H1 (cell line): ENCODE measurements around the gene TTC8. TPM values are rescaled to one million over a fixed set of nuclear protein-coding genes. Genes with fewer than 3 reads are reported as not detected.

ENCODE experiments used
- CTCF ChIA-PET: fragments of 300-600 bp; sonication (Branson Sonifier 250); formaldehyde crosslinking; loops from one replicate; lab custom pipeline; 2021; ENCODE audit not compliant: partially characterized antibody; lab: Charles Lee
- POLR2A ChIA-PET: fragments of 300-600 bp; sonication (Branson Sonifier 250); formaldehyde crosslinking; loops from one replicate; lab custom pipeline; 2021; ENCODE audit warnings: inconsistent platforms; ENCODE audit not compliant: partially characterized antibody; lab: Charles Lee
- DNase-seq, 2 experiments: peaks; one replicate each; pipeline versions ENCODE4 v3.0.0 to v3.0.0-alpha.2; 2010 to 2022; ENCODE audit warnings: low spot score in 2 of 2, low read depth in 1 of 2, mixed read lengths in 1 of 2
- FAIRE-seq: peaks from 2 replicates; lab custom pipeline; 2011; peaks lifted over from hg19 to GRCh38; lab: Jason Lieb, UNC
- H2AFZ ChIP-seq: 2 replicates; pipeline ENCODE4 v1.8.1; 2012; ENCODE audit warnings: low read length, inconsistent platforms
- H2AK5ac ChIP-seq: 2 replicates; pipeline ENCODE4 v1.6.1; 2013; ENCODE audit warnings: low read depth, low read length
- H2BK120ac ChIP-seq: replicated peaks from 2 replicates; pipeline ENCODE3; 2013; ENCODE audit warnings: low read depth, low read length, inconsistent platforms
- H2BK12ac ChIP-seq: 2 replicates; pipeline ENCODE4 v1.6.1; 2013; ENCODE audit warnings: low read depth, low read length
- H2BK15ac ChIP-seq: 2 replicates; pipeline ENCODE4 v1.6.1; 2013; ENCODE audit warnings: low read length
- H2BK20ac ChIP-seq: 2 replicates; pipeline ENCODE4 v1.6.1; 2013; ENCODE audit warnings: low read length
- H2BK5ac ChIP-seq: 2 replicates; pipeline ENCODE4 v1.6.1; 2013; ENCODE audit warnings: low read depth, low read length
- H3K14ac ChIP-seq: 2 replicates; pipeline ENCODE4 v1.6.1; 2013; ENCODE audit warnings: inconsistent platforms; ENCODE audit not compliant: insufficient read length
- H3K18ac ChIP-seq: 2 replicates; pipeline ENCODE4 v1.6.1; 2013; ENCODE audit warnings: low read length; ENCODE audit errors: extremely low read depth
- H3K23ac ChIP-seq: 2 replicates; pipeline ENCODE4 v1.6.1; 2013; ENCODE audit warnings: inconsistent platforms; ENCODE audit not compliant: insufficient read length
- H3K23me2 ChIP-seq: 2 replicates; pipeline ENCODE4 v1.6.1; 2013; ENCODE audit warnings: low read depth, low read length
- H3K27ac ChIP-seq: 2 replicates; pipeline ENCODE4 v1.6.1; 2011; ENCODE audit warnings: low read depth, low read length, inconsistent platforms
- H3K27me3 ChIP-seq, 4 experiments: replicated peaks in 1 of 4; 1 replicate in 1 of 4; 2 replicates in 3 of 4; pipeline versions ENCODE4 v1.6.1 to v1.8.1; 2011 to 2013; ENCODE audit warnings: low read length in 3 of 4, mild to moderate bottlenecking in 3 of 4, inconsistent platforms in 2 of 4, mixed read lengths in 2 of 4, moderate library complexity in 1 of 4; ENCODE audit not compliant: control insufficient read depth in 3 of 4, insufficient read depth in 3 of 4; ENCODE audit errors: extremely low read depth in 1 of 4
- H3K36me3 ChIP-seq, 4 experiments: 2 replicates each; pipeline versions ENCODE4 v1.6.1 to v1.8.1; 2011 to 2013; ENCODE audit warnings: mild to moderate bottlenecking in 4 of 4, low read length in 3 of 4, moderate library complexity in 2 of 4, control low read depth in 1 of 4, inconsistent platforms in 1 of 4; ENCODE audit not compliant: insufficient read depth in 4 of 4, control insufficient read depth in 2 of 4
- H3K4ac ChIP-seq: replicated peaks from 2 replicates; pipeline ENCODE3; 2013; ENCODE audit warnings: low read length, low read depth, mixed read lengths, inconsistent platforms; ENCODE audit not compliant: insufficient read length
- H3K4me1 ChIP-seq, 4 experiments: replicated peaks in 1 of 4; 1 replicate in 1 of 4; 2 replicates in 3 of 4; pipeline versions ENCODE4 v1.6.1 to v1.8.1; 2011 to 2013; ENCODE audit warnings: low read length in 3 of 4, inconsistent platforms in 2 of 4, mixed read lengths in 1 of 4; ENCODE audit not compliant: insufficient read depth in 4 of 4, control insufficient read depth in 3 of 4
- H3K4me2 ChIP-seq, 2 experiments: 2 replicates each; pipeline versions ENCODE4 v1.6.1 to v1.8.1; 2011 to 2013; ENCODE audit warnings: low read depth in 2 of 2, low read length in 2 of 2, control low read depth in 1 of 2, inconsistent platforms in 1 of 2, mild to moderate bottlenecking in 1 of 2; ENCODE audit not compliant: insufficient read depth in 1 of 2
- H3K4me3 ChIP-seq, 4 experiments: fragments of 200-600, 300-600 bp in 1 of 4; sonication (generic), shearing (Covaris generic), sonication (Bioruptor Twin) in 1 of 4; 2 replicates each; pipeline versions ENCODE4 v1.5.1 to v1.8.1; 2011 to 2016; ENCODE audit warnings: low read length in 4 of 4, low read depth in 3 of 4, control low read depth in 2 of 4, inconsistent platforms in 2 of 4, mild to moderate bottlenecking in 2 of 4, mixed read lengths in 1 of 4, moderate library complexity in 1 of 4; ENCODE audit not compliant: insufficient read depth in 2 of 4; ENCODE audit errors: extremely low read depth in 1 of 4
- H3K56ac ChIP-seq: replicated peaks from 2 replicates; pipeline ENCODE3; 2013; ENCODE audit warnings: low read depth, mild to moderate bottlenecking, mixed read lengths, low read length, inconsistent platforms; ENCODE audit not compliant: insufficient read length
- H3K79me1 ChIP-seq: 2 replicates; pipeline ENCODE4 v1.6.1; 2013; ENCODE audit warnings: low read depth, low read length, control low read depth
- H3K79me2 ChIP-seq, 2 experiments: 2 replicates each; pipeline versions ENCODE4 v1.6.1 to v1.8.1; 2012 to 2013; ENCODE audit warnings: low read length in 2 of 2, mild to moderate bottlenecking in 2 of 2, inconsistent platforms in 1 of 2; ENCODE audit not compliant: insufficient read depth in 2 of 2, control insufficient read depth in 1 of 2
- H3K9ac ChIP-seq, 4 experiments: replicated peaks in 1 of 4; 1 replicate in 1 of 4; 2 replicates in 3 of 4; pipeline versions ENCODE4 v1.6.1 to v1.8.1; 2011 to 2013; ENCODE audit warnings: low read depth in 3 of 4, low read length in 3 of 4, control low read depth in 2 of 4, mild to moderate bottlenecking in 2 of 4, moderate library complexity in 2 of 4, inconsistent platforms in 1 of 4; ENCODE audit errors: extremely low read depth in 1 of 4
- H3K9me3 ChIP-seq, 2 experiments: 2 replicates each; pipeline versions ENCODE4 v1.6.1 to v1.8.1; 2012 to 2013; ENCODE audit warnings: mild to moderate bottlenecking in 2 of 2, moderate library complexity in 2 of 2, control low read depth in 1 of 2, inconsistent platforms in 1 of 2, low read depth in 1 of 2, low read length in 1 of 2, mixed read lengths in 1 of 2; ENCODE audit not compliant: insufficient read depth in 2 of 2
- H4K20me1 ChIP-seq, 2 experiments: replicated peaks in 1 of 2; 2 replicates each; pipeline versions ENCODE3 to v1.8.1; 2011 to 2013; ENCODE audit warnings: inconsistent platforms in 2 of 2, low read length in 2 of 2, mild to moderate bottlenecking in 1 of 2; ENCODE audit not compliant: insufficient read depth in 2 of 2, control insufficient read depth in 1 of 2
- H4K5ac ChIP-seq: 2 replicates; pipeline ENCODE4 v1.6.1; 2013; ENCODE audit warnings: low read length, low read depth, mixed read lengths, inconsistent platforms; ENCODE audit not compliant: insufficient read length
- H4K8ac ChIP-seq: 2 replicates; pipeline ENCODE4 v1.8.0; 2013; ENCODE audit warnings: mild to moderate bottlenecking, moderate library complexity, low read length, inconsistent platforms; ENCODE audit not compliant: insufficient read depth; ENCODE audit errors: extremely low read depth
- H4K91ac ChIP-seq: replicated peaks from 2 replicates; pipeline ENCODE3; 2013; ENCODE audit warnings: low read length, mixed read lengths, inconsistent platforms; ENCODE audit not compliant: insufficient read length
- ASH2L ChIP-seq: fragments of 200-600, 300-600 bp; sonication (generic); IDR thresholded peaks from one replicate; pipeline ENCODE4 v1.7.1; 2017; ENCODE audit warnings: low read length
- BCL11A ChIP-seq, 2 experiments: IDR thresholded peaks; one replicate each; pipeline ENCODE4 v1.6.1; 2011; ENCODE audit warnings: low read depth in 2 of 2, low read length in 2 of 2, mild to moderate bottlenecking in 2 of 2
- CBX8 ChIP-seq: fragments of 300-800, 300-1000 bp; sonication (generic); IDR thresholded peaks from 2 replicates; pipeline ENCODE4 v1.7.1; 2016; ENCODE audit warnings: low read depth, low read length, borderline replicate concordance
- JUND ChIP-seq: IDR thresholded peaks from 2 replicates; pipeline ENCODE4 v1.6.1; 2011; ENCODE audit warnings: mild to moderate bottlenecking, improper control_type of control experiment, low read length
- KDM4A ChIP-seq: IDR thresholded peaks from one replicate; pipeline ENCODE4 v1.7.1; 2012; ENCODE audit warnings: low read depth, mild to moderate bottlenecking, moderate library complexity, low read length, inconsistent platforms; ENCODE audit not compliant: severe bottlenecking
- PHF8 ChIP-seq: fragments of 200-600 bp; sonication (generic); conservative IDR thresholded peaks from 2 replicates; pipeline ENCODE4 v1.7.1; 2012; ENCODE audit warnings: low read depth, mild to moderate bottlenecking, inconsistent platforms, low read length, moderate library complexity
- POLR2AphosphoS5 ChIP-seq: IDR thresholded peaks from 2 replicates; pipeline ENCODE4 v1.6.1; 2011; ENCODE audit warnings: low read depth, low read length
- POU5F1 ChIP-seq: IDR thresholded peaks from 2 replicates; pipeline ENCODE4 v1.6.1; 2011; ENCODE audit warnings: low read depth, mild to moderate bottlenecking, low read length, moderate library complexity
- TCF12 ChIP-seq: IDR thresholded peaks from 2 replicates; pipeline ENCODE4 v1.6.1; 2011; ENCODE audit warnings: low read depth, mild to moderate bottlenecking, low read length
- whole genome bisulfite sequencing, 2 experiments: shearing (Covaris generic) in 1 of 2; methylation state at CpG; one replicate each; pipeline versions ENCODE4 v1.1.6 to v1.1.7; 2013 to 2015; ENCODE audit warnings: low lambda C conversion rate in 2 of 2, mixed read lengths in 2 of 2, inconsistent platforms in 1 of 2, low coverage in 1 of 2, missing lambda C conversion rate in 1 of 2; ENCODE audit not compliant: insufficient replicate concordance in 2 of 2, insufficient coverage in 1 of 2, insufficient read length in 1 of 2; ENCODE audit errors: extremely low coverage in 1 of 2, missing lambda C conversion rate in 1 of 2; 5-methylcytosine and 5-hydroxymethylcytosine counted together
- polyA plus RNA-seq, 7 experiments: library from polyadenylated mRNA; depleted of rRNA in 3 of 7; stranded (reverse) in 5 of 7; unstranded in 2 of 7; fragments of >200 nt in 5 of 7; fragments of 200-250 nt in 2 of 7; gene quantifications; 1 replicate in 5 of 7; 2 replicates in 1 of 7; 4 replicates in 1 of 7; pipeline versions ENCODE4 v1.2.1 to v1.2.3, GENCODE V29; 2011 to 2013; ENCODE audit warnings: missing spikeins in 2 of 7, mixed read lengths in 2 of 7
- total RNA-seq: library from RNA; stranded (reverse); fragmentation: NEBNext Ultra II Directional; extraction: Animal tissue kit (Norgen Biotek cat#: 25700); gene quantifications from 2 replicates; pipeline ENCODE4 v1.2.1, GENCODE V29; 2021
- TF ChIP-seq, protein P1 (sequence below): IDR thresholded peaks from 2 replicates; pipeline ENCODE4 v1.6.1; 2012; ENCODE audit warnings: inconsistent platforms
- TF ChIP-seq, protein P2 (sequence below): IDR thresholded peaks from 2 replicates; pipeline ENCODE4 v1.6.1; 2011; ENCODE audit warnings: low read length, improper control_type of control experiment

The TTC8 gene
- total and polyA plus RNA-seq, 2 of the 8 experiments (the other 6 are each of a cell fraction or from before 2014, with no cell fraction given), result 13.1 to 13.5 TPM

DNA sequence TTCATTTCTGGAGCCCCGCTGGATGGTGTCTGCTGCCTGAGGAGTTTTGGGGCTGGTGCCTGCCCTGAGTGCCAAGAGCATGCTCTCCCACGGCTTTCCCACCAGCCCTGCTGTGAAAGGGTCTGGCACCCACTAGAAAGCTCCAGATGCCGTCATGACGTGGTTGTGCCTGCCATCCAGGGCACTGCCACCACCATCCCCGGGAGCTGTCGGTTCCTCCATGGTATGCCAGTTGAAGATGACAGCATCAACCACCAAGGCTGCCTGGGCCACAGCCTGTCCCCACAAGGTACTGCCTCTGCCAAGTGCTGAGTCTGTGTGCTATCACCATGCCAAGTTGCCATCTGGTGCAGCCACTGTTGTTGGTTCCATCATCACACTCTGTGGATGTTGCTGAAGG is 85.9 kb downstream of the TTC8 start:
- 88% methylated on average over 6 of the region's 6 CpGs; no CpG with 5 or more reads in 1 of the 2 experiments for WGBS, 2 experiments
- POLR2A ChIA-PET, result no interaction called here

More for the DNA sequence above, 85.9 kb downstream of the TTC8 start:
- TF ChIP-seq POU5F1 (no peak), PHF8 (no peak), TCF12 (no peak), BCL11A (IDR thresholded peaks at IDR 0.05; ENCODE audit: low read depth in 2 of 2, low read length in 2 of 2) (no peak), POLR2AphosphoS5 (no peak), KDM4A (no peak), ASH2L (no peak), JUND (no peak), CBX8 (no peak)
- TF ChIP-seq, protein P1, sequence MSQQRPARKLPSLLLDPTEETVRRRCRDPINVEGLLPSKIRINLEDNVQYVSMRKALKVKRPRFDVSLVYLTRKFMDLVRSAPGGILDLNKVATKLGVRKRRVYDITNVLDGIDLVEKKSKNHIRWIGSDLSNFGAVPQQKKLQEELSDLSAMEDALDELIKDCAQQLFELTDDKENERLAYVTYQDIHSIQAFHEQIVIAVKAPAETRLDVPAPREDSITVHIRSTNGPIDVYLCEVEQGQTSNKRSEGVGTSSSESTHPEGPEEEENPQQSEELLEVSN, result no peak
- TF ChIP-seq, protein P2, sequence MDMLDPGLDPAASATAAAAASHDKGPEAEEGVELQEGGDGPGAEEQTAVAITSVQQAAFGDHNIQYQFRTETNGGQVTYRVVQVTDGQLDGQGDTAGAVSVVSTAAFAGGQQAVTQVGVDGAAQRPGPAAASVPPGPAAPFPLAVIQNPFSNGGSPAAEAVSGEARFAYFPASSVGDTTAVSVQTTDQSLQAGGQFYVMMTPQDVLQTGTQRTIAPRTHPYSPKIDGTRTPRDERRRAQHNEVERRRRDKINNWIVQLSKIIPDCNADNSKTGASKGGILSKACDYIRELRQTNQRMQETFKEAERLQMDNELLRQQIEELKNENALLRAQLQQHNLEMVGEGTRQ, result no peak
- CTCF ChIA-PET, result interaction anchor here (0.6 to 1.8 kb wide), 4 partner anchors 12 to 849 kb away, joined by 3 to 5 read pairs (median 4); no protein-coding TSS in a partner anchor
- no peak overlapping the region for H2BK20ac ChIP-seq
- H3K79me1 ChIP-seq, result no peaks in the 10 kb centered on the region
- H2AFZ ChIP-seq, result no peak overlapping the region
- 0 out of 2 replicates have a peak overlapping the region, but pooled peaks have one; percentile 36 for H4K8ac ChIP-seq
- H3K56ac ChIP-seq, result no peak overlapping the region
- no peaks in the 10 kb centered on the region for H3K4me1 ChIP-seq
- peaks cover 0 to 4% of the 10 kb centered on the region in 2 experiments; a peak in 1 of 4 replicates for H3K9me3 ChIP-seq
- H3K9ac ChIP-seq, result no peak overlapping the region
- no peak overlapping the region for H2BK15ac ChIP-seq
- H3K27ac ChIP-seq, result no peak overlapping the region
- H4K20me1 ChIP-seq, result no peaks in the 10 kb centered on the region
- no peaks in the 10 kb centered on the region for H3K79me2 ChIP-seq
- H2BK5ac ChIP-seq, result no peak overlapping the region
- H2BK120ac ChIP-seq, result no peak overlapping the region
- no peak overlapping the region for H3K23ac ChIP-seq
- no peak overlapping the region for H3K4me2 ChIP-seq
- DNase-seq, result no peak
- H3K27me3 ChIP-seq, result no peaks in the 10 kb centered on the region
- H3K36me3 ChIP-seq, result no peaks in the 10 kb centered on the region
- H3K4ac ChIP-seq, result no peak overlapping the region
- H3K18ac ChIP-seq, result no peak overlapping the region
- FAIRE-seq, result no peak
- no peak overlapping the region for H4K5ac ChIP-seq
- H3K14ac ChIP-seq, result no peak overlapping the region
- no peak overlapping the region for H3K4me3 ChIP-seq
- no peak overlapping the region for H4K91ac ChIP-seq
- H2BK12ac ChIP-seq, result no peak overlapping the region
- no peak overlapping the region for H2AK5ac ChIP-seq
- H3K23me2 ChIP-seq, result no peaks in the 10 kb centered on the region
